GM23338 (cell line): Measurements from ENCODE around the gene NHS.

Experiments
- CREB1 ChIP-seq: fragments of 250-450 bp; sonication (Bioruptor Pico); IDR thresholded peaks from 2 replicates; pipeline ENCODE4 v1.5.0; 2020; ENCODE audit warnings: low read depth, mild to moderate bottlenecking, moderate library complexity
- CTCF ChIP-seq, 2 experiments: fragments of 200-600 bp in 1 of 2; sonication (generic) in 1 of 2; conservative IDR thresholded peaks; 2 replicates each; pipeline versions ENCODE4 v1.5.1 to v1.6.1; 2016 to 2017; ENCODE audit warnings: antibody characterized with exemption in 2 of 2, low read depth in 2 of 2, mild to moderate bottlenecking in 2 of 2, moderate library complexity in 1 of 2

DNA sequence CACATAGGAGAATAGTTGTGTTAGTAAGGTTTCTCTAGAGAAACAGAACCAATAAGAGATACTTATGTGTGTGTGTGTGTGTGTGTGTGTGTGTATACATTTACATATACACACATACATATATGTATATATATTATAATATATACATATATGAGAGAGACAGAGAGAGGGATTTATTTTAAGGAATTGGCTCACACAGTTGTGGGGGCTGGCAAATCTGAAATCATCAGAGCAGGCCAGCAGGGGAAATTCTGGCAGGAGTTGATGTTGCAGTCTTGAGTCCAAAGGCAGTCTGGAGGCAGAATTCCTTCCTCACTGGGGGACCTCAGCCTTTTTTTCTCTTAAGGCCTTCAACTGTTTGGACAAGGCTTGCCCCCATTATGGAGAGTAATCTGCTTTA, 38.6 kb upstream of the NHS start:
- no peak for TF ChIP-seq CTCF (conservative IDR thresholded peaks at IDR 0.05; ENCODE audit: low read depth in 2 of 2)
- TF ChIP-seq CREB1 (CRISPR knock-in tag): no peak
